HG03025 (cell line): Measurements from ENCODE around the gene CCR6.

Experiments
- ATAC-seq: cut with Tn5 transposase; IDR thresholded peaks from one replicate; pipeline ENCODE4 v1.9.1; 2021; ENCODE audit warnings: mild to moderate bottlenecking, moderate library complexity; ENCODE audit not compliant: unreplicated experiment, low FRiP score

Gene CCR6

DNA sequence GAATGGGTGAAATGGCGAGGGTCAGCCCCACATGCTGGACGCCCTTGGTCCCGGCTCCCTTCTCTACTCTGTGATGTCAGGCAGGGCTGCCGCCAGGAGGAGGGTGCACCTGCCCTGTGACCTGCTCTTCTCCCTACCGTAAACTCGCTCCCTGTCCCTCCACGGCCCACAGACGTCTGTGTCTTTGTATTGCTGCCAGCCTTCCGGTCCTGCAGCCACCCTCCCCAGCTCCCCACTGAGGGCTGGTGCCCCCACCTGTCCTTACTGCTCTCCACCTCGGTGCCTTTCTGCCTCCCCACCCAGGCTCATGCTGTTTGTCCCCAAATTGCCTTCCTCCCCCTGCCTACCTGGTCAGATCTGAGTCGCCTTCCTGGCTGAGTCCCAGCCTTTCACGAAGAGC lies 4.1 kb upstream of the CCR6 start:
- no peak for ATAC-seq

DNA sequence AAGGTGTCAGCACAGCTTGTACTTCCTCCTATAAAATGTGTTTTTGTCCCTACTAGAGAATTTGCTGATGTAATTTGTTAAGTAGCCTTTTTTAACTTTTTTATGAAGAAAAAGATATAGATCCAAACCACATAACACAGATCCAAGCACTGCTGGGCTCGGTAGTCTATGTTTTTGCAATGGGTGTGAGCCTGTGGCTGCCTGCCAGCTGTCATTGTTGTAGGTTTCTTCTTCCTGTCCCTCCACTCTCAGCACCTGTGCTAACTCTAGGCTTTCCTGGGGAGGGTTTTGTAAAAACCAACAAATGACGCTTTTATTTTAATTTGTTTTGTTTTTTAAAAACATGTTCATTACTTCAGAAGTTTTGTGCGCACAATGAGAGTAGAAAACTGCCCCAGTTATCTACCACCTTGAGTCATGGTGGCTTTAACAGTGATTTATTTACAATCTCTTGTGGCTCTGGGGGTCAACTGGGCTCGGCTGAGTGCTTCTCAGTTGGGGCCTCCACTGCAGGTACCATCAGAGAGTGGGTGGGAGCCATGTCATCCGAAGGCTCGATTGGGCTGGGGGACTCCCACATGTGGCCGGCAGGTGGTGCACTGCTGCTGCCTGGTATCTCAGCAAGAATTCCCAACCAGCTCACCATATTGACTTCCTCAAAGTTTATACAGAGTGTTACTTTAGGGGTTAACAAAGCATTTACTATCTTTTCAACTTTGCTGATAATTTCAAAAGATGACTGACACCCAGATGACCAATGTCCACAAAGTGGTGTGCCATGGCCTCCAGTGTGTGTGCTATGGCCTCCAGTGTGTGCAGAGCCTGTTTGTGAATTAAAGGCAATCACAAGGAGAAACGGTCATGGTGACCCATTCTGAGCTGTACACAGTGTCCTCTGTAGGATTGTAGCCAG lies 3.0 kb upstream of the CCR6 start:
- ATAC-seq, result peak; percentile 39

DNA sequence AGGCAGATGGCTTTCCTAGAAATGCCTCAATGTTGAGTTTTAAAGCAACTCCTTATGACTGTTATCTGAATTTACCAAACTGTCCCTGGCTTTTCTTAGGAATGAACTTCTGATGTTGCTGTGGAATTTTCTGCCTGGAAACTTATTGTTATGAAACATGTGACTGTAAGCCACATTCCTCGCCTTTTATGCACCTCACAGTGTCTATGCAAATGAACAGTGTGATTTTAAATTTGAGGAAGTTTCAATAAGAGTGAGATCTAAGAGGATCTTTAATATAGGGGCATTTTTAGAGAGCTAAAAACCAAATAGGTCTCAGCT lies 2.4 kb upstream of the CCR6 start:
- ATAC-seq, result no peak

DNA sequence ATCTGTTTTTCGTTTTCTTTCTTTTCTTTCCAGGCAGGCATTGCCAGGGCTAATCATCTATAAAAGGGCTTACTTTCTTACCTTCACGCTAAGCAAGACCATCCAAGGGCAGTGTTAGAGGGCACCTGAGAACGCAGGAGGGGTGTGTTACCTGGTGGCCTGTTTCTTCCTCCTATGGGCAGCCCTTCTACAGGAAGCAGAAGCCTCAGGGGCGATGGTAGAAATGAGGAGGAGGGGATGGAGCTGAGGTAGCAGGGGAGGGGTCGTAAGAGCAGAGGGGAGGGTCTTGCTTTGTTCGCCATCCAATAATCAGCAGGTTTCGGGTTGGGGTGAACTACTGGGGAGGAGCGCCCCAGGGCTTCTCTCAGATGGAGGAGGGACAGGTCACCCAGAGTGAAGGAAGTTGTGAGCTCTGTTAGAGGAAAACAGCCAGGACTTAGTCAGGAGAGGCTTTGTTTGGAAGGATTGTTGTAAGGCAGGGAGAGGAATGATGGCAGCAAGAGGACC lies 1.5 kb upstream of the CCR6 start:
- ATAC-seq, result no peak

DNA sequence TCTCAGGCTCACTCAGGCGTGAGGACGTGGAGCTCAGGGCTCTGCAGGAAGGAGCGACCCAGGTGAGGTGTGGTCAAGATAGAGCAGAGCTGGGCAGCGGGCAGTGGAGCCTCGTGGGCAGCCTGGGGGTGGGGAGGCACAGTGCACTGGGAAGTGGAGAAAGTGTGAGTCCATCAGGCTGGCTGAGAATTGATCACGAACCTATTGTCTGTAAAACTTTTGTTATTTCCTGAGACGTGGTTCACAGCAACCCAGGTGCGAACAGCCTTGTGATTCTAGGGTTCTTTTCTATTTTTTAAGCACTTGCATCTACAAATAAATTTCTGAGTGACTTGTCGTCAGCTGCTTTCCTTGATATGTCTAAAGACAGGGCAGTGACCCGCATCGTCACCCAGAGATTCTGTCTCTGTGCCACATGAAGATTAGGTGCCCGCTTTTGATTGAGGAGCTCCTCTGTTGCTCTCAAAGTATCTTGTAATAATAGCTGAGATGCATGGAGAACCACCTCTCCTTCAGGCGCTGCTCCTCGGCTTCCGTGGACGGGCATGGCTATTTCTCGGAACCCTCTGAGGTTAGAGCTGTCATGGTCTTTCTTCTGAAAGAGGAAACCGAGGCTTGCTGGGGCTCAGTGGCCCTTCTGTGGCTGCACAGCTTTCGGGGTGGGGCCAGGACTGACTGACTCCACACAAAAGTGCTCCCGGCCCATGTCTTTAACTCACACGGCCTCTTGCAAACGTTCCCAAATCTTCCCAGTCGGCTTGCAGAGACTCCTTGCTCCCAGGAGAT lies 662 bp upstream of the CCR6 start:
- peak; percentile 53 for ATAC-seq

DNA sequence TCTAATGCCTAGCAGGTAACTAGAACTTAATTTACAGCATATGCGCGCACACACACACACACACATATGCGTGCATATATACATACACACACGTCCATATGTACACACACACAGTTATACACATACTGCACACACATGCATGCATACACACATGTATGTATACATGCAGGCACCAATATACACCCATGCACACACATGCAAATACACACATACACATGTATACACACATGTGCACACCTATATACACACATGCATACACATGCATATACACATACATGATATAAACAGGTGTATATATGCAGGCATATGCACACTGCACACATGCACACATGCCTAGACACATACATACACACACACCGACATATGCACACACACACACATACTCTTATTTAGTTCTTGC lies 1.9 kb downstream of the CCR6 start:
- no peak for ATAC-seq

DNA sequence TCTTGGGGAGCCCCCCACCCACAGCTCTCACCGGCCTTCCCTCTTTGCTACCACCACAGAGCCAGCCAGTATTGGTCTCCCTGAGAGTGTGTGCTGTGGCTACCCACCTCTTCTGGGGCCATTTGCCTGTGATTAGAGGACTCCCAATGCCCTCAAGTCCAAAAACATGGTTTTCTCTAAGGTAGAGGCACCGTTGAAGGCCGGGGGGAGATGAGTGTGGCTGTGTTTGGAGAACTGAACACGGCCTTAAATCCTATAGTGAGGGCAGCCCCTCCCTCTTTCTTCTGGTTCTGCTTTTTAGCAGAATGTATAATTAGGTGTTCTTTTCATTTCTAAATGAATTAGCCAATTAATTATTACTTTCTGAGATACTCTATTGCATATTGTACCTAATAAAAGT lies 2.5 kb downstream of the CCR6 start:
- ATAC-seq, result no peak

DNA sequence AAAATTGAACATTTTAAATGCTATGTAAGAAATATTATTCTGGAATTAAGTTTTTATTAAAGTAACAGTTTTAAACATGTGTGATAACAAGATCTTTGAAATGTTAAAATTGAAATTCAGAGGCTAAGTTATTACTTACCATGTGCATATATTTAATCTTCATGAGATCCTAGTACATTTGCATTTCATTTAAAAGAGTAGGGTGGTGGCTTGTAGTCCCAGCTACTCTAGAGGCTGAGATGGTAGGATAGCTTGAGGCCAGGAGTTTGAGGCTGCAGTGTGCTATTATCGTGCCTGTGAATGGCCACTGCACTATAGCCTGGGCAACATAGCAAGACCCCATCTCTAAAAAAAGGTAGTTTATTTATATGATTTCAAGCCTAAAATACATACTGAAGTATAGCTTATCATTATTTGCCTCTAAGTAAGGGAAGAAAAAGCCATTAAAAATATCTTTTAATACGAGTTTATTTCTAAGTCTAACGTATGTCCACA lies 3.0 kb downstream of the CCR6 start:
- ATAC-seq, result no peak

DNA sequence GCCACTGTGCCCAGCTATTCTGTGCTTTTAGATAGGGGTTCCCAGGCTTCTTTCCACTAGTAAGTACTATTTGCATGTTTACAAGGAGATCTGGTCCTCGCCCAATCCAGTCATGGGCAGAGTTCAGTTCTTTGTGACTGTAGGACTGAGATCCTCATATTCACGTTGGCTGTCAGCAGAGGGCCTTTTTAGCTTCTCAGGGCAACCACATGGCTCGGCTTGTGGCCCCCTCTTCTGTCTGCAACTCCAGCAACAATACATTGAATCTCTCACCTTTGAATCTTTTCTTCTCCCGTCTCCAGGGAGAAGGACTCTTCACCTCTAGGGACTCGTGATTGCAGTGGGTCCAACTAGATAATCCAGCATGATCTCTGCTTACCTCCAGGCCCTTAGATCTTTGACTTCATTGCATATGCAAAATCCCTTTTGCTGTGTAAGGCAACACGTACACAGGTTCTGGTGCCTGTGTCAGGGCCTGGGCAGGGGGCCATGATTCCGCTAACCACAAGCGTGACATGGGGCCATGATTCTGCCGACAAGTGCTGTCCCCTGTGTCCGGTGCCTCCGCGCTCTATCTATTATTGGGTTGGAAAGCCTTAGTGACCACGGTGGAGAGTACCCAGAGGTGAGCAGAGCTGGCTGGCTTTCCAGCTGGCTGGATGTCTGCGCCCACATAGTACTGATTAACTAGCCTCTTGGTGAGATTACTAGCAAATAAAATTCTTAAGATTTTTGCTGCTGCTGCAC lies 5.1 kb downstream of the CCR6 start:
- ATAC-seq, result no peak

DNA sequence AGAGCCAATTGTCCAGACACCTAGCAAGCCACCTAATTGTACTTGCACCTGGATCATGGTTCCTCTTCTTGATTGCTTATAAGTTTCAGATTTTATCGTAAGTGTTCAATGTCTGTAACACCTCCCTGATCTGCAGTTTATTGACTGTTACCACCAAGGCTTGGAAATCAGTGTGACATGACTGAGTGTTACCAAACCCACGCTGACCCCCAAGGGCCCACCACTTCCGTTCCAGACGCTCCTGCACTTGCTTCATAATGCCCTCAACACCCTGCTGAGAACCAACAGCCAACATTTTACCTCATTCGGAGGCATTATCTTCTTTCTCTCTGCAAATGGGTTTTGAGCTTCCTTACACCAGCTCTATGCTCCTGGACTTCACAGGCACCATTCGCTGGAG lies 6.3 kb downstream of the CCR6 start:
- no peak for ATAC-seq

DNA sequence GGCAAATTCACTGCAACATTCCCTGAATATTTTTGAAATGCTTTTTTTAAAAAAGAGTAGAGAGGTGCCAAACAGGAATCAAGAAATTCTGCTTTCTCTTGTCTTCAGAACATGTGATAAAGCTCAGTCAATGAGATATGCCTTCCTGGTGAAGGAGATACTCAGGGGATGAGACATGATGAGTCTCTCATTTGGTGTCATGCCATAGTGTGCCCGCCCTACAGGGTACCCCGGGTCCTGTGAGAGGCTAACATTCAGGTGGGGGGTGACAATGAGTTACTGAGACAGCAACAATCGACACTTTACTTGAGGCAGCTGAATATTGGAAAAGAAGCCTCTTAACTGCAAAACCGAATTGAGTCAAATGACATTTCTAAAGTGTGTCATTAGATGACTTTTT lies 6.7 kb downstream of the CCR6 start:
- ATAC-seq, result peak; percentile 19

DNA sequence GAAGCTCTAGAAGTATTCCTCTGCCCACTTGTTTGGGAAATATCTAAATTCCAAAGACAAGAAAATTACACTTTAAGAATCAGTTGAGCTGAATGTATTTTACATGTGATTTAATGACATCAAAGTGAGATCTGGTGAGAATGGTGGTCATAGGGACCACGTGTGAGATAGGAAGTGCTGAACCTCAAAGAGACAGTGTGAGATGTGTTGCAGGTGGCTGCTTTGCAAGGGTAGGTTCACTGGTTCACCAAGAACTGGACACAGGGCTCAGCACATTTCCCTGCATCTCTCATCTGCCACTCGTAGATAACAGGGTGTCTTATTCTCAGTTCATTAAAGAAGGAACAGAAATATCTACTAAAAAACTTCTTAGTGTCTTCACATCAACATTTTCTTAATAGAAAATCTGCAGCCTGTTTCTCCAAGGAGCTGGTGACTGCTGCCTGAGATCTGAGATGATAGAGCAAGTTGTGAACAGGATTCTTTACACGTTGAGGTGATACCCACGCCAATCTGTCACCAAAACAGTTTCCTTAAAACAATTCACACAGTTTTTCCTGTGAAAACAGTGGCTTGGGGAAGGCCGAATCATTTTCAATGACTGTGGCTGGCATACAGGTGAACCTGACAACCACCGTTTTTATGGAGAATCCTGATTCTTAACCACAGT lies 7.2 kb downstream of the CCR6 start:
- peak; percentile 60 for ATAC-seq

DNA sequence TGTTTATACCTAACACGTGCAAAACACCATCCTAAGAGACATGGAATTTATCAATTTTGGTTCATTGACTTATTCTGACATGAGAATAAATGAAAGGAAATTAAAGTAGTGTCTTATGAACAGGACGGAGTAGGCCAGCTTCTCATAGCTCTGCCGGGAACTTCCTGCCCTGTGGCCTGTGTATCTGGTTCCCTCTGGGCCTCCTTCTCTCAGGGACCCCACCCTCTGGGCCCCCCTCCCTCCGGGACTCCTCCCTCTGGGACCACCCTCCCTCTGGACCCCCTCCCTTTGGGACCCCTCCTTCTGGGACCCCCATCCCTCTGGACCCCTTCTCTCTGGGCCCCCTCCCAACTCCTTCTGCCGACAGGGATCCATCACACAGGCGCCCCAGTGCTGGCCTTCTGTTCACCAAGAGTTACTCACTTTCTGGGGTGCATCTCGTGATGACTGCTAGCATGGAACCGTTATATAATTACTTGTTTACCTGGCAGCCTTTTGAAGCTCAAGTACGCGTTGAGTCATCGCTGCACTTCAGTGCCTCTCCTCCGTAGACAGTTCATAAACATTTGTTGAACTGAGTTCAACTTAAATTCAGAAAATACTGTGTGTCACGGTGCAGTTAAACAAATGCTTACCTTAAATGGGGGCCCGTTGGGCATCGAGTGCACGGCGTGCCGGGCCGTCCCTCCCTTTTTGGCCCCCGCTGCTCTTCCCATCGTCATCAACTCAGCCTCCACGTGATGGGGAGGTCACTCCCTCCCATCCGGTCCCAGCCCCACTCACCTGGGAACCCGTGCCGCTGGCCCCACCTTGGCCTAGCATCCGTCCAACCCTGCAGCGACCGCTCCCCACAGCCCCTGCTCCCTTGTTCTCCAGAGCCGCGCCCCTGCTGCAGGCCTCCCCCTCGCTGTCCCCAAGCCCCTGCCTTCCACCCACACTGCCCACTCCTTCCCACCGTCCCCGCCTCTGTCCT lies 8.1 kb downstream of the CCR6 start:
- ATAC-seq, result no peak

DNA sequence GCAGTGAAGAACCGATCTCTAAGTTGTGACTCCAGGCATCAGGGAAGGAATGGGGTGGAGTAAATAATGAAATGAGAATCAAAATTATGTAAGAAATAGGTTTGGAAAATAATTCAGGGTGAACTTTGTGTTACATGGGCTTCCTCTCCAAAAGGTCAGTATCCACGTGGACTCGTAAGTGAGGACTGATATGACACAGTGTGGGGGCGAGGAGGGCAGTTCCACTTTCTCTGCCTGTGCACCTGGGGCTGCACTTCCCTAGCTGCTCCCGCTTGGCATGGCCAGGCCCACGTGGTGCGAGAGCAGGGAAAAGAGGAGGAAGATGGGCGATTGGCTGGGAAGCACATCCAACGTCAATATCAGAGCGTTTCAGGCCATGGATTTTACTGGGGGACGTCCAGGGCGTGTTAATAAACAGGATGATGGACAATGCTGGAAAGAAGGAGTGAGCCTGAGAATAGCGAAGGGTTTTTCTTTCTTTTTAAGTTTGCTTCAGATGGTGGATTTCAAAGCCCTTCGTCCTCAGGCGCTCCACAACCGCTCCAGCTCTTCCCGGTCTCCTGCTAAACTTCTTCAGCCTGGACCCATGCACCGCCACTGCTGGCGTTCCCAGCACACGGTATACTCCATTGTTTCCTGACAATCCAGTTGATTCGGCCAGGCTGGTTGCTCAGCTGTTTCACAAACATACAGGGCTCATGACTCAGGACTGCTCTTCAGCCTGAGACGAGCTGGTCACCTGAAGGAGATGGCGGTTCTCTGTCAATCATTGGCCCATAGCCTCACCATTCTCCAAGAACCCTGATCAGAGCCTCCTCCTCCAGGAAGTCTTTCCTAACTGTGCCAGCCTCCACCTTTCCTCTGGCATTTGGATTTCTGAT lies 11.8 kb downstream of the CCR6 start:
- no peak for ATAC-seq

DNA sequence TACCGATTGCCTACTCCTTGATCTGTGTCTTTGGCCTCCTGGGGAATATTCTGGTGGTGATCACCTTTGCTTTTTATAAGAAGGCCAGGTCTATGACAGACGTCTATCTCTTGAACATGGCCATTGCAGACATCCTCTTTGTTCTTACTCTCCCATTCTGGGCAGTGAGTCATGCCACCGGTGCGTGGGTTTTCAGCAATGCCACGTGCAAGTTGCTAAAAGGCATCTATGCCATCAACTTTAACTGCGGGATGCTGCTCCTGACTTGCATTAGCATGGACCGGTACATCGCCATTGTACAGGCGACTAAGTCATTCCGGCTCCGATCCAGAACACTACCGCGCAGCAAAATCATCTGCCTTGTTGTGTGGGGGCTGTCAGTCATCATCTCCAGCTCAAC lies 13.5 kb downstream of the CCR6 start:
- ATAC-seq, result no peak

DNA sequence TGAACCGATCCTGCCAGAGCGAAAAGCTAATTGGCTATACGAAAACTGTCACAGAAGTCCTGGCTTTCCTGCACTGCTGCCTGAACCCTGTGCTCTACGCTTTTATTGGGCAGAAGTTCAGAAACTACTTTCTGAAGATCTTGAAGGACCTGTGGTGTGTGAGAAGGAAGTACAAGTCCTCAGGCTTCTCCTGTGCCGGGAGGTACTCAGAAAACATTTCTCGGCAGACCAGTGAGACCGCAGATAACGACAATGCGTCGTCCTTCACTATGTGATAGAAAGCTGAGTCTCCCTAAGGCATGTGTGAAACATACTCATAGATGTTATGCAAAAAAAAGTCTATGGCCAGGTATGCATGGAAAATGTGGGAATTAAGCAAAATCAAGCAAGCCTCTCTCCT lies 14.2 kb downstream of the CCR6 start:
- ATAC-seq, result no peak

DNA sequence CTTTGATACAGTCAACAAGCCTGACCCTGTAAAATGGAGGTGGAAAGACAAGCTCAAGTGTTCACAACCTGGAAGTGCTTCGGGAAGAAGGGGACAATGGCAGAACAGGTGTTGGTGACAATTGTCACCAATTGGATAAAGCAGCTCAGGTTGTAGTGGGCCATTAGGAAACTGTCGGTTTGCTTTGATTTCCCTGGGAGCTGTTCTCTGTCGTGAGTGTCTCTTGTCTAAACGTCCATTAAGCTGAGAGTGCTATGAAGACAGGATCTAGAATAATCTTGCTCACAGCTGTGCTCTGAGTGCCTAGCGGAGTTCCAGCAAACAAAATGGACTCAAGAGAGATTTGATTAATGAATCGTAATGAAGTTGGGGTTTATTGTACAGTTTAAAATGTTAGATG lies 15.0 kb downstream of the CCR6 start:
- no peak for ATAC-seq

DNA sequence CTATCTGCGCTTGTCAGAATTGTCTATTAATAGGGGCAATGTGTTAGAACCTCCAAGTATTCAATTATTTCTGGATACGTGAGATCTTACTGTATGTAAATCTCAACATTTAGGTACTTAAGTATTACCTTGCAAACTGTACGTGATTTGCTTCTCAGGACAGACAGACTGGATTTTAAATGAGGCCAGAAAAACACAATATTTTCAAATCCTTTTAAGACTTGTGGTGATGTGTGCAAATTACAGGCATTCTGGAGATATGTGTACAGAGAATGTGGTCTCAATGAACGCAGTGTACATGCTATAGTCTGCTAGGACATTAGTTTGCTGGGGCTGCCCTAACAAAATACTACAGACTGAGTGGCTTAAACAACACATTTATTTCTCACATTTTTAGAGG lies 16.9 kb downstream of the CCR6 start:
- ATAC-seq, result no peak
